Omental fat pad (tissue), 4 donors: Measurements from ENCODE around the gene ZNF213. TPM values are rescaled to one million over a fixed set of nuclear protein-coding genes. Genes with fewer than 3 reads are reported as not detected.
A peak's percentile ranks its signal among the peaks of the same experiment; 100 is the strongest.

ENCODE experiments used
- ATAC-seq: fragments of 150-250 bp; one replicate; pipeline ENCODE4 v1.9.1; 2016; ENCODE audit warnings: mild to moderate bottlenecking, moderate library complexity; ENCODE audit not compliant: low FRiP score
- DNase-seq: peaks from one replicate; pipeline ENCODE4 v3.0.0-alpha.2; 2019; ENCODE audit warnings: low spot score
- CTCF ChIP-seq, 3 donors: fragments of 450-650 bp; IDR thresholded peaks; one replicate each; pipeline ENCODE4 v1.5.1; 2016 to 2017; ENCODE audit warnings: antibody characterized with exemption in 3 of 3, mild to moderate bottlenecking in 3 of 3, moderate library complexity in 2 of 3
- total RNA-seq, 4 donors: library from RNA; depleted of rRNA; stranded (reverse); fragments of >200 nt; gene quantifications; one replicate each; pipeline ENCODE4 v1.1.0, GENCODE V29; 2016

ZNF213 gene
- total RNA-seq = 1 to 10 TPM; 1.8 to 4.1 (median 3.6) TPM

GRCh38 chr16:3134338-3135125 is at the start of gene ZNF213:
TSS of gene ZNF213 (plus strand) at chr16:3135029. CDS start at chr16:3137281, 2,252 bp downstream.
- no peak for TF ChIP-seq CTCF (IDR thresholded peaks at IDR 0.05)
- ATAC-seq = peak; percentile 95
- peak; percentile 70 for DNase-seq

- ATAC-seq (no peak), DNase-seq (no peak)
- no peak for TF ChIP-seq CTCF (IDR thresholded peaks at IDR 0.05)
Measured at GRCh38 chr16:3085868-3086595, 48.8 kb upstream of the ZNF213 start.

GRCh38 chr16:3086596-3087242 is 48.1 kb upstream of the ZNF213 start:
- peak; percentile 35 for ATAC-seq
- TF ChIP-seq CTCF (IDR thresholded peaks at IDR 0.05) = no peak
- DNase-seq = no peak

- ATAC-seq = peak; percentile 24
- no peak for DNase-seq
- no peak for TF ChIP-seq CTCF (IDR thresholded peaks at IDR 0.05)
Measured at GRCh38 chr16:3087243-3088235, 47.3 kb upstream of the ZNF213 start.

GRCh38 chr16:3088450-3088849 is 46.4 kb upstream of the ZNF213 start:
- DNase-seq = no peak
- ATAC-seq = no peak
- no peak for TF ChIP-seq CTCF (IDR thresholded peaks at IDR 0.05)
